ENCODE data around the gene ADGRB2. TPM values are rescaled to one million over a fixed set of nuclear protein-coding genes. Genes with fewer than 3 reads are reported as not detected.

The ADGRB2 gene
- total RNA-seq, 1 experiment from 2014 or later, result 2.9 TPM

DNA sequence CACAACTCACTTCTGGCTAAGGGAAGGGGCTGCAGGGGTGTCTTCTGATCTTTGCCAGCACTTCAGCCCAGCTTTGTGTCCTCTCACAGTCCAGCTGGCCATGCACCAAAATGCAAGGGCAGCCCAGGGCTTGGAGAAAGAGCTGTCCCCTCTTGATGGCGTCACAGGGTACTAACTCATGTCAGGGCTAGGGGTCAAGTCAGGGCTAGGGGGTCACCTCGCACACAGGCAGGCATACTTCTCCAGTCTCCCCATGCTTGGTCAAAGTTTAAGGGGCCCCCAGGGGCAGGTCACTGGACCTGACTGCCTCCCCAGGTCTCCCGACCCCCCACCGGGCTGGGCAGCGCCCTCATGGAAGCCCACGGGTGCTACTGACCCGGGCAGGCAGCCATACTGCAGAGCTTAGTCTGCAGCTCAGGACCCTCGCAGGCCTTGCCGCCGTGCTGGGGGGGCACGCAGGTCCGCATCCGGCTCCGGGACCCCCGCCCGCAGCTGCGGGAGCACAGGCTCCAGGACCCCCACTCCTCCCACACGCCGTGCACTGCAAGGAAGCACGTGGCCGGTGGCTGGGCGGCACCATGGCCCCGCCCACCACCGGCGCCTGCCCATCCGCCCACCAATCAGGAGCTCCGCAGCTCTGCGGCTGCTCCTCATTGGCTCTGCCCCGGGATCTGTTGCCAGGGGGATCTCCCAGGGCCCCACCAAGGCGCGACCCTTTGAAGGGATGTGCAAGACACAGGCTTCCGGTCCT, 21.5 kb downstream of the ADGRB2 start:
- Mint-ChIP-seq H3K4me1 (ENCODE audit: low read depth, unreplicated experiment) (peaks cover 30% of the 10 kb centered on the region), H3K9me3 (ENCODE audit: low read depth, unreplicated experiment) (no peaks in the 10 kb centered on the region), H3K36me3 (ENCODE audit: insufficient read depth, unreplicated experiment) (no peaks in the 10 kb centered on the region), H3K4me3 (ENCODE audit: low read depth, unreplicated experiment) (no peak overlapping the region), H3K27me3 (ENCODE audit: unreplicated experiment) (peaks cover 59% of the 10 kb centered on the region), H3K27ac (ENCODE audit: unreplicated experiment) (no peak overlapping the region)
- BruUV-seq (replicated peaks), result no TSS peak
- TF ChIP-seq CTCF (IDR thresholded peaks at IDR 0.05; ENCODE audit: unreplicated experiment), result no peak
- intact Hi-C loops (cut with micrococcal nuclease; ENCODE audit: unreplicated experiment), result no loop called here
- CTCF ChIA-PET, result no interaction called here
- no peak for DNase-seq

DNA sequence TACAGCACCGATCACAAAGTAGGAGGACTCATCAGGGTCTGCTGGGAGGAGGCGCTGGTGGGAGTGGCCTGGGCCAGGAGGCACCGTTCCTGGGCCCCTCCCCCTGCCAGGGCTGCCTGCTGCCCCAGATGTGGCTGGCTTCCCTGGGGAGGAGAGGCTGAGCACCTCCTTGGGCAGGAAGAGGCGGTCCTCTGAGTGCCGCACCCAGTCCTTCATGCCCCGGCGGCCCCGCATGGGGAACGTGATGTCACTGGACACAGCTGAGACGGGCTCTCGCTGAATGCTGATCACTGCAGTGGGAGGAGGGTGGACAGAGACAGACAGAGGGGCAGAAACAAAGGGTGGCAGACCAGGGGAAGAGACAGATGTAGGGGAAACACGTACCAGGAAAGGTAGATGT, 24.8 kb downstream of the ADGRB2 start:
- Mint-ChIP-seq H3K9me3 (ENCODE audit: low read depth, unreplicated experiment) (no peaks in the 10 kb centered on the region), H3K27ac (ENCODE audit: unreplicated experiment) (no peak overlapping the region), H3K27me3 (ENCODE audit: unreplicated experiment) (peaks cover 64% of the 10 kb centered on the region), H3K4me1 (ENCODE audit: low read depth, unreplicated experiment) (peaks cover 19% of the 10 kb centered on the region), H3K4me3 (ENCODE audit: low read depth, unreplicated experiment) (no peak overlapping the region), H3K36me3 (ENCODE audit: insufficient read depth, unreplicated experiment) (no peaks in the 10 kb centered on the region)
- intact Hi-C loops (cut with micrococcal nuclease; ENCODE audit: unreplicated experiment), result no loop called here
- BruUV-seq (replicated peaks), result no TSS peak
- CTCF ChIA-PET, result interaction anchor here (1.4 kb wide), 1 partner anchor 14 kb away, joined by 3 read pairs; no protein-coding TSS in a partner anchor
- no peak for TF ChIP-seq CTCF (IDR thresholded peaks at IDR 0.05; ENCODE audit: unreplicated experiment)
- DNase-seq, result peak; percentile 47

GRCh38 chr1:31736675-31737074, 27.5 kb downstream of the ADGRB2 start:
- H3K36me3 Mint-ChIP-seq (ENCODE audit: insufficient read depth, unreplicated experiment), result no peaks in the 10 kb centered on the region
- no peaks in the 10 kb centered on the region for H3K9me3 Mint-ChIP-seq (ENCODE audit: low read depth, unreplicated experiment)

DNA sequence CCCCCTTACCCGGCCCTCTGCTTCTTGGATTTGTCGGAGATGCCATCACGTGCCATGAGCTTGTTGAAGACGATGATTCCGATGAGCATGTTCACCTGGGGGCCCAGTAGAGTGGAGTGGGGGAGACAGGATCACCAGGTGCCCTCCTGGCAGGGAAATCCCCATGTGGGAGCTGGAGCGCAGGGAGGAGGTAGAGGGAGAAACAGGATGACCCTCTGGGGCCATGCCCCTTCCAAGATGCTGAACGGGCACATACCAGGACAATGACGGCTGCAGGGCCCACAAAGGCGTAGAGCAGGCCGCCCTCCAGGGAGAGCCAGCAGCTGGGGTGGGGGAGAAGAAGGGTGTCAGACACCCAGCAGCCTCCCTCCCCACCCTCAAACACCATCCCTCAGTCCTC, 28.6 kb downstream of the ADGRB2 start:
- CTCF ChIA-PET, result no interaction called here
- Mint-ChIP-seq H3K4me3 (ENCODE audit: low read depth, unreplicated experiment) (no peak overlapping the region), H3K4me1 (ENCODE audit: low read depth, unreplicated experiment) (peaks cover 19% of the 10 kb centered on the region), H3K27ac (ENCODE audit: unreplicated experiment) (no peak overlapping the region), H3K36me3 (ENCODE audit: insufficient read depth, unreplicated experiment) (no peaks in the 10 kb centered on the region), H3K9me3 (ENCODE audit: low read depth, unreplicated experiment) (no peaks in the 10 kb centered on the region), H3K27me3 (ENCODE audit: unreplicated experiment) (peaks cover 68% of the 10 kb centered on the region)
- DNase-seq, result no peak
- intact Hi-C loops (cut with micrococcal nuclease; ENCODE audit: unreplicated experiment), result no loop called here
- TF ChIP-seq CTCF (IDR thresholded peaks at IDR 0.05; ENCODE audit: unreplicated experiment), result no peak
- BruUV-seq (replicated peaks), result no TSS peak

More at GRCh38 chr1:31736675-31737074, 27.5 kb downstream of the ADGRB2 start:
- no peak for TF ChIP-seq CTCF (IDR thresholded peaks at IDR 0.05; ENCODE audit: unreplicated experiment)
- intact Hi-C loops (cut with micrococcal nuclease; ENCODE audit: unreplicated experiment), result no loop called here
- Mint-ChIP-seq H3K4me3 (ENCODE audit: low read depth, unreplicated experiment) (no peak overlapping the region), H3K4me1 (ENCODE audit: low read depth, unreplicated experiment) (peaks cover 19% of the 10 kb centered on the region), H3K27me3 (ENCODE audit: unreplicated experiment) (peaks cover 77% of the 10 kb centered on the region), H3K27ac (ENCODE audit: unreplicated experiment) (no peak overlapping the region)
- DNase-seq, result no peak
- no TSS peak for BruUV-seq (replicated peaks)
- CTCF ChIA-PET, result no interaction called here
